ENCODE measurements around the gene FBXW7. TPM values are rescaled to one million over a fixed set of nuclear protein-coding genes. Genes with fewer than 3 reads are reported as not detected.

The FBXW7 gene
- total RNA-seq, 1 donor from 2014 or later = 61.1 TPM

DNA sequence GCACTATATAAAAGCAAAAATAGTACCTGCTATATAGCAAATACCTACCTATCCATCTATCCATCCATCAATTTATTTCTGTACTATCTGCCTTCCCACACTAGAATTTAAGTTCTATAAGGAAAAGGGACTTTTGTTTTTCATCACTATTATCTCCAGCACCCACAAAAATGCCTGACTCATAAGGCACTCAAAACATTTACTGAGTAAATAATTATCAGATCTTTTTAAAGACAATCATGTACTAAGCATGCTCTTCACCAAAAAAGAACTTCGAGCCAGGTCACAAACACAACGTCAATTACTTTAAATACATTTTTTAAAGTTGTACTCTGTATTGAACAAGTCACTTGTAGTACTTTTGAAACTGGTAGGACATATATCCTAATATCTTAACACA lies 119.9 kb downstream of the FBXW7 start:
- Histone ChIP-seq H3K36me3 (no peaks in the 10 kb centered on the region), H3K27ac (no peak overlapping the region), H3K4me1 (no peaks in the 10 kb centered on the region), H3K4me3 (no peak overlapping the region), H3K9me3 (no peaks in the 10 kb centered on the region), H3K27me3 (no peaks in the 10 kb centered on the region)
- no peak for TF ChIP-seq CTCF (IDR thresholded peaks at IDR 0.05)
- no peak for TF ChIP-seq POLR2AphosphoS5 (IDR thresholded peaks at IDR 0.05; ENCODE audit: insufficient read depth in 1 of 2, low read depth in 1 of 2)
- no peak for TF ChIP-seq POLR2A (IDR thresholded peaks at IDR 0.05)
- intact Hi-C loops (cut with DNase I) = no loop called here
- DNase-seq (ENCODE audit: extremely low spot score in 2 of 2) = no peak

DNA sequence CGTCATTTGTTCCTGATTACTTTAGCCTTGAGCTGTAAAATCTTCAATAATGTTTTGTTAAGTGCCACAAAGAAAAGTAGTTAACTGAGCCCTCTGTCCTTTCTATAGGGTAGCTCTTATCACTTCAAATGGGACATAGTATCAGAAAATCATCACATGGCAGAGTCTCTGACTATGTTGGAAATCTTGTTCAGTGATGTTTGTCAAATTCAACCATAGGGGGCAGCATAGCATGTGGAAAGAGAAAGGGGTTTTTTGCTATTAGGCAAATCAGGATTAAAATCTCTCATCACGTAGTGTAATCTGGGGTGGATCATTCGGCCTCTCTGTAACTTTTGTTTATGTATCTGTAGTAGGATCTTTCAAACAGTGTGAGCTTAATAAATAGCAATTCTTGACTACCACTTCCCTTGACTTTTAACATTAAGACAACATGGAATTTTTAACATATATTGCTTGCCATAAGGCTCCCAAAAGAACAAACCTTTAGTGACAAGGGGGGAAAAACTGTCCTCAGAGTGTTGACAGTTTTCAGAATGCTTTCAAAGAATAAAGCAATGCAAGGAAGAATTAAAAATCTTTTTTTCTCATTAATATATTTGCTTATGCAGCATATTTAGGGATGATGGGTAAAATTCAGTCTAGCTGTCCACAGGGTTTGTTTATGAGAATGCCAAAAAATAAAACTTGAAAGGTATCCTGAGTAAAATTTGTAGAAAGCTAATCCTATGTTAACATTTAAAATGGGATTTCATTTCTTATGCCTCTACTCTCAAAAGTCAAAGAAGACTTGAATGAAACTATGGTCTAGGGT lies 127.2 kb downstream of the FBXW7 start:
- H3K27ac ChIP-seq = no peak overlapping the region
- no peaks in the 10 kb centered on the region for H3K27me3 ChIP-seq
- TF ChIP-seq POLR2A (IDR thresholded peaks at IDR 0.05) (no peak), POLR2AphosphoS5 (IDR thresholded peaks at IDR 0.05; ENCODE audit: insufficient read depth in 1 of 2, low read depth in 1 of 2) (no peak), CTCF (IDR thresholded peaks at IDR 0.05) (peak in 2 of 3 experiments; percentile 23 to 33)
- no peaks in the 10 kb centered on the region for H3K9me3 ChIP-seq
- DNase-seq (ENCODE audit: extremely low spot score in 2 of 2) = no peak
- H3K36me3 ChIP-seq = no peaks in the 10 kb centered on the region
- no peak overlapping the region for H3K4me3 ChIP-seq
- peaks cover 6% of the 10 kb centered on the region for H3K4me1 ChIP-seq
- intact Hi-C loops (cut with DNase I) = no loop called here

GRCh38 chr4:152401424-152401823 lies 134.5 kb downstream of the FBXW7 start:
- Histone ChIP-seq H3K27me3 (no peaks in the 10 kb centered on the region), H3K9me3 (no peaks in the 10 kb centered on the region), H3K4me1 (no peaks in the 10 kb centered on the region), H3K36me3 (no peaks in the 10 kb centered on the region), H3K27ac (no peak overlapping the region), H3K4me3 (no peak overlapping the region)
- no peak for TF ChIP-seq POLR2AphosphoS5 (IDR thresholded peaks at IDR 0.05; ENCODE audit: insufficient read depth in 1 of 2, low read depth in 1 of 2)
- TF ChIP-seq POLR2A (IDR thresholded peaks at IDR 0.05) = no peak
- TF ChIP-seq CTCF (IDR thresholded peaks at IDR 0.05) = no peak
- no peak for DNase-seq (ENCODE audit: extremely low spot score in 2 of 2)
- intact Hi-C loops (cut with DNase I) = no loop called here

- DNase-seq (ENCODE audit: extremely low spot score in 2 of 2) = no peak
- Histone ChIP-seq H3K27ac (no peak overlapping the region), H3K27me3 (no peaks in the 10 kb centered on the region), H3K4me1 (no peaks in the 10 kb centered on the region), H3K9me3 (no peaks in the 10 kb centered on the region), H3K4me3 (no peak overlapping the region), H3K36me3 (no peaks in the 10 kb centered on the region)
- no peak for TF ChIP-seq POLR2A (IDR thresholded peaks at IDR 0.05)
- no peak for TF ChIP-seq POLR2AphosphoS5 (IDR thresholded peaks at IDR 0.05; ENCODE audit: insufficient read depth in 1 of 2, low read depth in 1 of 2)
- TF ChIP-seq CTCF (IDR thresholded peaks at IDR 0.05) = no peak
- intact Hi-C loops (cut with DNase I) = no loop called here
Observed at GRCh38 chr4:152399246-152399645, 136.6 kb downstream of the FBXW7 start.

DNA sequence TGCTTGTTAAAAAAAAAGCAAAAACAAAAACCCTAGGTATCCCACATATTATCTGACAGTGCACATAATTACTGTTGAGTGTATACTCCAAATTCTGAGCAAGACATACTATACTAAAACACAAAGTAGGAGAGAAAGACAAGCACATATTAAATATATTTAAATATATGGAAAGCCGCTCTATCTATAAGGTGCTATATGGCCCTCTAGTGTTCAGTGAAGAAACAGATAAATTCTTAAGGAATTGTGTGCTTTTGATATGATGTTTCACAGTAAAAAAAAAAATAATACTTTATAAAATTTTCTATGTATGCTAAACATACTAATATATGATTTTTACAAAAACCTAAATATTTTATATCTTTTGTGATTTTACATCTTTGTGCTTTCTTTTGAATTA lies 137.8 kb downstream of the FBXW7 start:
- Histone ChIP-seq H3K27ac (no peak overlapping the region), H3K4me3 (no peak overlapping the region), H3K4me1 (no peaks in the 10 kb centered on the region), H3K27me3 (no peaks in the 10 kb centered on the region), H3K9me3 (no peaks in the 10 kb centered on the region), H3K36me3 (no peaks in the 10 kb centered on the region)
- intact Hi-C loops (cut with DNase I) = no loop called here
- DNase-seq (ENCODE audit: extremely low spot score in 2 of 2) = no peak
- TF ChIP-seq POLR2A (IDR thresholded peaks at IDR 0.05) (no peak), POLR2AphosphoS5 (IDR thresholded peaks at IDR 0.05; ENCODE audit: insufficient read depth in 1 of 2, low read depth in 1 of 2) (no peak), CTCF (IDR thresholded peaks at IDR 0.05) (no peak)
